C4-2B (cell line): ENCODE results near the gene RASAL3.

Experiments
- ZFX ChIP-seq: fragments of 450-650 bp; IDR thresholded peaks from 2 replicates; pipeline ENCODE4 v1.6.1; 2017
- TF ChIP-seq, protein P1 (sequence below): fragments of 450-650 bp; conservative IDR thresholded peaks from 2 replicates; pipeline ENCODE4 v1.5.1; 2017; ENCODE audit warnings: mild to moderate bottlenecking

DNA sequence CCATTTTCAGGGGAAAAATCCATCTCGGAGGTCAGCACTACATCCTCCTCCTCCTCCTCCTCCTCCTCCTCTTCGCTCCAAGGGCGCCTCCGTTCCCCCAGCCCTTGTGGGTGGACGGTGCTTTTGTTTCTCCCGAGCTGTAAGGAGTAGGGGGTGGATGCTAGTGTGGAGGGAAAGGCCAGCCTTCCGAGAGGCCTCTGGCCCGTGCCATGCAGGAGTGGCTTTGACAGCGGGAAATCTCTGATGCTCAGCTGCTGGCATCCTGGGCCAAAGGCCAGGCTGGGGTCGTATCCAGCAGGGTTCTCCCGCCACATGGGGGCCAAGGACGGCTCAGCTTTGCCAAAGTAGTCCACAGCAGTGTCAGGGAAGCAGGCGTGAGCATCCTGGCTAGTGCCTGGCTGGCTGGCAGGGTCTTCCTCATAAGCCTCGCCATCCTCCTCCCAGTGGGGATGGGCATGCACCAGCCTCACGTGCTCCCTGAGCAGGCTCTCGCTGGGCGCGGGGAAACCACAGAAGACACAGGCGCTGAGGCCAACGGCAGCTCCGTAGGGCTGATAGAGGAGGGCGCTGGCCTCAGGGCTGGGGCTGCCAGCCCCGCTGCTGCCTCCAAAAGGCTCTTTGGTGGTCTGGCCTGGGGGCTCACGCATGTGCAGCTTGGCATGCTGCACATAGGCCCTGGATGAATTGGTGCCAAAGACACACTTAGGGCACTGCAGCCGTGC lies 25.1 kb downstream of the RASAL3 start:
- TF ChIP-seq, protein P1, sequence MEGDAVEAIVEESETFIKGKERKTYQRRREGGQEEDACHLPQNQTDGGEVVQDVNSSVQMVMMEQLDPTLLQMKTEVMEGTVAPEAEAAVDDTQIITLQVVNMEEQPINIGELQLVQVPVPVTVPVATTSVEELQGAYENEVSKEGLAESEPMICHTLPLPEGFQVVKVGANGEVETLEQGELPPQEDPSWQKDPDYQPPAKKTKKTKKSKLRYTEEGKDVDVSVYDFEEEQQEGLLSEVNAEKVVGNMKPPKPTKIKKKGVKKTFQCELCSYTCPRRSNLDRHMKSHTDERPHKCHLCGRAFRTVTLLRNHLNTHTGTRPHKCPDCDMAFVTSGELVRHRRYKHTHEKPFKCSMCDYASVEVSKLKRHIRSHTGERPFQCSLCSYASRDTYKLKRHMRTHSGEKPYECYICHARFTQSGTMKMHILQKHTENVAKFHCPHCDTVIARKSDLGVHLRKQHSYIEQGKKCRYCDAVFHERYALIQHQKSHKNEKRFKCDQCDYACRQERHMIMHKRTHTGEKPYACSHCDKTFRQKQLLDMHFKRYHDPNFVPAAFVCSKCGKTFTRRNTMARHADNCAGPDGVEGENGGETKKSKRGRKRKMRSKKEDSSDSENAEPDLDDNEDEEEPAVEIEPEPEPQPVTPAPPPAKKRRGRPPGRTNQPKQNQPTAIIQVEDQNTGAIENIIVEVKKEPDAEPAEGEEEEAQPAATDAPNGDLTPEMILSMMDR, result no peak
- TF ChIP-seq ZFX, result no peak
